GM18517 (cell line): Measurements from ENCODE around the gene ACP1.
"Not testable (repeated sequence)": the region's sequence is repeated elsewhere in the genome, so short reads cannot be mapped to it uniquely, and the experiment has no call there.

Experiments used
- ATAC-seq: cut with Tn5 transposase; IDR thresholded peaks from one replicate; pipeline ENCODE4 v1.9.1; 2021; ENCODE audit warnings: mild to moderate bottlenecking, moderate library complexity; ENCODE audit not compliant: unreplicated experiment

The ACP1 gene

DNA sequence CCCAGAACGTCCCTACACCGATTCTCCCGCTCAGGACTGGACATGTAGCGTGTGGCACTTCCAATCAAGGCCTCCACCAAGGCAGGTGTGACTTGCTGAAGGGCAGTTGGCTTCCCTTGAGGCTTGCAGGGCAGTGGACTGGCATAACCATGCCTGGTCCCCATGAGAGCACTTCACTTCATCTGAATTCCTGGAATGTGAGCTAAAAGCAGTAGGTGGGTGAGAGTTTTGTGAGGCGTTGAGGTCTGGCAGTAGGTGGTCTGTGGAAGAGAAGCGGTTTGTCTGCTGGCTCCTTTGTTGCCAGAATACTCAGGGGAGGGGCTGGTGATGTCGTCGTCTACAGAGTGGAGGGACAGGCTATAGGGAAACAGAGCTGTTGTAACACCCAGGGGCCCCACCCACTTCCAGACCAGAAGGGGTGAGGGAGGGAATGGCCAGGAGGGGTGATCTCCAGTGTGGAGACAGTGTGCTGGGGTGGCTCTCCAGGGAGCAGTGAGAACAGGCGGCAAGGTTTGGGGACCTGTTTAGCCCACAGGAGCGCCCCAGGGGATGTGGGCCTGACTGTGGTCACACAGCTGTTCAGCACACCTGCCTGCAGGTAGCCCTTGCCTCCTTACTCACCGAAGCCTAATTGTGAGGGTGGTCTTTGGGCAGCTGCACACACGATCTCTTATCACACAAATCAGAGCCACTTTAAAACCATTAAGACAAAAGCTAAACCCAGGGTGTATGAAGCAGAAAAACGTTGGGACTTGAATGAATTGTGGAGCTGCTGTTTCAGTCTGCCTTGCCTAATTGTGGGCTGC, 44.6 kb downstream of the ACP1 start:
- ATAC-seq = no peak

GRCh38 chr2:309954-310510, 45.3 kb downstream of the ACP1 start:
- ATAC-seq = no peak

GRCh38 chr2:310994-311393, 46.2 kb downstream of the ACP1 start:
- no peak for ATAC-seq

- no peak for ATAC-seq
Observed at GRCh38 chr2:313991-314390, 49.2 kb downstream of the ACP1 start.

DNA sequence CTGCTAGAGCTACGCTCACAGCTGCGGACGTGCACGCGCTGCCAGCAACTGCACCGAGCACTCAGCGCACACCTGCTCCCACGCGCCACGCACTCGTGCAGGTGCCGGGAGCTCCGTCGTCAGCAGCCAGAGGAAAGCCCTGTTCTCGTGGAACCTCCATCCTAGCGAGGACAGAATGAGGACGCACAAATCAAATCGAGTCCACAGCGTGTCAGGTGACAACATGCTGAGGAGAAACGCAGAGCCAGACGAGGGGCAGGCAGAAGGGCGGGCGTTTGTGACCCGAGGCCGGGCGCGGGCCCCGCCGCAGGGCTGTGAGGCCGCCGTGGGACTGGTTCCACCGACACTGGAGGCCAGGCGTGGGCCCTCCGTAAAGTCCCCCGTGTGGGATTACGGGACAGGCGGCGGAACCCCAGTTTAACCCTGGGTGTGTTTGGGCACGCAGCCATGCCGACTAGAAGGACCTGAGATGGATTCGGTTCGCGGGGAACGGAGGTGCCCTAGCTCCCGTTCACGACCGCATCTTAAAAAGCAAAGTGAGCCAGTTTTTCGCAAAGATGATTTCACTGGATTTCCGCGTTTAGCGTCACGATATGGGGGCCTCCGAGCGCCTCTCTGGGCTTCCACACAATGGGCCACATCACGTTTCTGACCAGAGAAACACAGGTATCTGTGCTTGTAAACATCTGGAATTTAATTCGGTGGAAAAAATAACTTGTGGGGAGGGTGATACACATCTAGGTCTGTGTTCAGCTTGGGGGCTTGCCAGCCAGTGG, 50.0 kb downstream of the ACP1 start:
- no peak for ATAC-seq

DNA sequence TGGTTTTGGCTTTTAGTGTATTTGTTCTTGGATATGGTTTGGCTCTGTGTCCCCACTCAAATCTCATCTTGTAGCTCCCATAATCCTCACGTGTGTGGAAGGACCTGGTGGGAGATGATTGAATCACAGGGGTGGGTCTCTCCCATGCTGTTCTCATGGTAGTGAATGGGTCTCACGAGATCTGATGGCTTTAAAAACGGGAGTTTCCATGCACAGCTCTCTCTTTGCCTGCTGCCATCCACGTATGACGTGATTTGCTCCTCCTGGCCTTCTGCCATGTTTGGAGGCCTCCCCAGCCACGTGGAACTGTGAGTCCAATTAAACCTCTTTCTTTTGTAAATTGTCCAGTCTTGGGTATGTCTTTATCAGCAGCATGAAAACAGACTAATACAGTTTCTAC, 51.2 kb downstream of the ACP1 start:
- not testable (repeated sequence) for ATAC-seq

- no peak for ATAC-seq
Observed at GRCh38 chr2:316381-316780, 51.6 kb downstream of the ACP1 start.

DNA sequence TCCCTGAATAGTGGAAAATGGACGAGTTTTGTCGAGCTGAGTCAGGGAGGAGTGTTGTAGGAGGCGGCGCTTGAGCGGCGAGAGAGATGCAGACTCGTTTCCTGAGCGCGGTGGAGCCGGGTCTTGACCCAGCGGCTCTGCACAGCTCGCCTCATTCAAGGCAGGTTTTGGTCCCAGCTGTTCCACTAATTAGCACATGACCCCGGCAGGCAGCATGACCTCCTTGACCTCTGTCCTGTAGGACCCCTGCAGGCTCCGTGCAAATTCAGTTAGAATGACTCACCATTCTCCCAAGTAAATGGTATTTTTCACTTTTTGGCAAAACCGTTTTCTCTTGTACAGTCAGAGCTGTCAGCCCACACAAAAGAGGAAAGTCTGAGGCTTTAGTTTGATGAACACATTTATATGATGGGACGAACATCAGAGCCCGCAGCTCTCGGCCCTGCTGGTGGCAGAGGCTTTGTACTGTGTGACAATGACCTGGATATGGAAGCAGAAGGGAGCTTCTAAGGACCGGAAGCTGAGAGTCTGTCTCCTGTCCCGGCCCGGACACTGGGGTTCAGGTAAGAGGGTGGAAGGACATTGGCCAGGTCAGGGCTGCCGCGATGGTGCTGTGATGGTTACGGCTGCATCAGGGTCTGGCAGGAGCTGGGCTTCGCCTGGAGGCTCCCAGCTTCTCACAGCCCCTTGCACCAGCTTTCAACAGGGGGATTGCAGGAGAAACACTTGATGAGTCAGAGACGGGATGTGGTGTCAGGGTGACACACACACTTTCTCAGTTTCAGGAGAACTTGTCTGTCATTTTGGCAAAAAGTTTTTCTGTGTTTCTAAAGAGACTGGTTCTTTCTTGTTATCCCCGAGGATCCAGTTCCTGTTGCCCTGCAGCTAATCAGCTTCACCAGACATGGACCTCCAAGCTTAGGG, 53.0 kb downstream of the ACP1 start:
- ATAC-seq = no peak

DNA sequence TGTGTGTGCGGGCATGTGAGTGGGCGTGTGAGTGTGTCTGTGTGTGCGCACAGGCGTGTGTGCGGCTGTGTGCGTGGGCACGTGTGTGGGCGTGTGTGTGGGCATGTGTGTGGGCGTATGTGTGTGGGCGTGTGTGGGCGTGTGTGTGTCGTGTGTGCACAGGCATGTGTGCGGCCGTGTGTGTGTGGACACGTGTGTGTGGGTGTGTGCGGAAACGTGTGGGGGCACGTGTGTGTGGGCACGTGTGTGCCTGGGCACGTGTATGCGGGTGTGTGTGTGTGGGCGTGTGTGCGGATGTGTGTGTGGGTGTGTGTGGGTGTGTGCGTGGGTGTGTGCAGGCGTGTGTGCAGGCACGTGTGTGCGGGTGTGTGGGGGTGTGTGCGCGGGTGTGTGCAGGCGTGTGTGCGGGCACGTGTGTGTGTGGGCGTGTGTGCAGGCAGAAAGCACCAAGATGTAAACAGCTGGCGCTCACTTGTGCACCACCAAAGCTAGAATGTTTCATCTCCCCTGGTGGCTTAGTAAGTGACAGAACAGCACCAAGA, 54.4 kb downstream of the ACP1 start:
- ATAC-seq = no peak

DNA sequence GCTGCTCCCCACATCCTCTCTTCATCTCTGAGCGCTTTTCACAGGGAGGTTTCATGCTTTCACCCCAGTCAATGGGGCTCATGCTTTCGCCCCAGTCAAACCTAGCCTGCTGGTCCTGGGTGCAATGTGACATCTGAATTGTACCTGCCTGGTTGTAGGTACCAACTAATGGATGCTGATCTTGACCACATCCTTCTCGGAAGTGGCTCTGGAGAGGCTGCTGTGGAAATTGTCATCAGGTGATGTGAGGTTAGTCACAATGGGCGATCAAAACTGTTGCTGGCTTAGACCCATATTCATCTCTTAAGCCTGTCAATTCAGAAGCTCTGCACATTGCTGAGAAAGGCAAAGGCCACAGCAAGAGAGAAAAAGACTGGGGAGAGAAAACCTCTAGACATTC, 55.8 kb downstream of the ACP1 start:
- no peak for ATAC-seq

DNA sequence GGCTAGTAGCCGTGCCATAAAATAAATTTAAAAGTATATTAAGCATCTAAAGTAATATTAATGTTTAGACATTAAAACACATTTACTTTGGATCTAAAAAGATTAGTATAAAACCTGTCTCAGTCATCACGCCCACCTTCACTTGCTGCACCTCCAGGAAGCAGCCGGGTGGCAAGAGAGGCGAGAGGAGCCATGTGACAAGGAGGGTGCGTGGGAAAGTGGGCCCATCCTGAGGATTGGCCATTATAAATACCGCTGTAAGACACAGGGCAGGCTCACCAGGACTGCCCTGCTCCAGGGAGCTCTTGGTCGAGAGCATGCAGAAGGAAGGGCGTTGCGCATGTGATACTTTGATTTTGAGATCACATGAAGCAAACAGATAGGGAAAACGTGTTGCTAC, 57.6 kb downstream of the ACP1 start:
- no peak for ATAC-seq

GRCh38 chr2:323035-323434, 58.3 kb downstream of the ACP1 start:
- ATAC-seq = no peak
